T-helper 2 cell (primary cell): ENCODE data around the gene RBM43.
A peak's percentile ranks its signal among the peaks of the same experiment; 100 is the strongest.
"Not testable (repeated sequence)": the region's sequence is repeated elsewhere in the genome, so short reads cannot be mapped to it uniquely, and the experiment has no call there.

Experiments used
- DNase-seq, 5 experiments: peaks; one replicate each; pipeline versions ENCODE4 v3.0.0 to v3.0.0-alpha.2; 2012 to 2022
- total RNA-seq, 2 donors: gene quantifications; one replicate each; lab custom pipeline; 2026; lab: John Stamatoyannopoulos, UW

The RBM43 gene
- 8.1 to 17.1 reads per million in 2 donors for total RNA-seq

GRCh38 chr2:151261231-151261976, at the start of gene RBM43:
RBM43 (minus strand) TSS chr2:151261863; CDS start chr2:151261727, 136 bp downstream.
- peak; percentile 53 to 95 (median 76) for DNase-seq

GRCh38 chr2:151310313-151310712, 48.6 kb upstream of the RBM43 start:
- not testable (repeated sequence) for DNase-seq

GRCh38 chr2:151306621-151307020, 45.0 kb upstream of the RBM43 start:
- DNase-seq: no peak

DNA sequence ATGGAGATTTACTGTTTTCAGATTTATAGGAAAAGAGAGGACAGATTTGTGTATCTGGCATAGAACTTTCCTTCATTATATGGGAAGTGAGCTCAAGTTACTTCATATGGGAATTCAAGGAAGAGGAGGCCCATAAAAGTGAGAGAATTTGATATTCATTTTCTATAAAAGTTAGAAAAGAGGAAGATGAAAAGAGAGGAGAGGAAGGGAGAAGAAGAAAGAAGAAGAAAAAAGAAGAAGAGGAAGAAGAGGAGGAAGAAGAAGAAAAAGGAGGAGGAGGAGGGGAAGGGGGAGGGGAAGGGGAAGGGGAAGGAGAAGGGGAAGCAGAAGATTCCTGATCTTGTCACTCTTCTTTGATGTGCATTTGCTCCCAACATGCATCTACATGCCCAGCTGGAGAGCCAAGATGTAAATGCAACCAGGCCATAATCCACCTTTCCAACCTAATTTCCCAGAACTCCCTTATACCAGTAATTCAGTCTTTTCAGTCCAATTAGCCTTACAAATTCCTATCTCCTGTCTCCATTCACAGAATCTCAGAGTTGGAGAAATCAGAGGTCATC, 43.5 kb upstream of the RBM43 start:
- DNase-seq: no peak

- DNase-seq: no peak
Observed at GRCh38 chr2:151302879-151303278, 41.2 kb upstream of the RBM43 start.

DNA sequence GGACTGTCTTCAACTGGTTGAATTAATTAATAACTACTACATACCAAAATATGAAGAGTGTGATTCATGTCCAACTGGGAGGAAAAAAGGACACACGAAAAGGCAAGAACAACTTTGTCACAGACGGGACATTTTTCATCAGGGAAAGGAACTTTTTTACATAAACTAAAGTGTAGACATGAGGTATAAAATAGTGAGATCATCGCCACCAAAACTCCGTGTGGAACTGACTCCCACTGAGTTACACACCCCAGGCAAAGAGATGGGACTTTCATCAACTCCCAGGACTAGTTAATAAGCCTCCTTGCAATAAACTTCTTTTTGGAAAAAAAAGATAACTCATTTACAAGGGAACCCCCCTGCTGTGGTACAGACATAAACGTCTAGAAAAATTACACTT, 40.7 kb upstream of the RBM43 start:
- no peak for DNase-seq

GRCh38 chr2:151299920-151300539, 38.4 kb upstream of the RBM43 start:
- no peak for DNase-seq

GRCh38 chr2:151297882-151298281, 36.2 kb upstream of the RBM43 start:
- no peak for DNase-seq

- not testable (repeated sequence) for DNase-seq
Observed at GRCh38 chr2:151295926-151296325, 34.3 kb upstream of the RBM43 start.

DNA sequence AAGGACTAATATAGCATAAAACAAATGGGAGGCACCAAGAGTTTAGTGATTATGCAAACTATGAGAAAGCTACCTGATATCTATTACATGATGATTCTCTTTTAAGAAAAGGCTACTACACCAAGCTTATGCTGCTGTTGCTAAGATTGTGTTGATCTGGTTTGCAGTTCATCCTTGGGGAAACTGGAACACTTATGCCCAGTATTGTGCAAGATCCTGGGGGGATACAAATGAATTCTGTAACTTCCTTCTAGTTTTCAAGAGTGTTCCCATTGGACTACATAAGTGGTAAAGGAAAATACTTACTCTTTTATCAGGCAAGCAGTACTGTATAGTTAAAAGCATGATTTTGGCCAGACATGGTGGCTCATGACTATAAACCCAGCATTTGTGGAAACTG, 30.9 kb upstream of the RBM43 start:
- DNase-seq: no peak

DNA sequence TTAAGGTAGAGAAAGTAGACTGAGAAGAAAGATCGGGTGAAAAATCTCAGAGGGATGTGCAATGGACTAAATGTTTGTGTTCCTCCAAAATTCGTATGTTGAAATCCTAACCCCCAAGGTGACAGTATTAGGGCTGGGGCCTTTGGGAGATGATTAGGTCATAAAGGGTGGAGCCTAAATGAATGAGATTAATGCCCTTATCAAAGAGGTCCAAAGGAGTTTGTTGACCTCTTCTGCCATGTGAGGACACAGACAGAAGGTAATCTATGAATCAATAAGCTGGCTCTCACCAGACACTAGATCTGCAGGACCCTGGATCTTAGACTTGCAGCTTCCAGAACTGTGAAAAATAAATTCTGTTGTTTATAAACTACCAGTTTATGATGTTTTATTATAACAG, 30.5 kb upstream of the RBM43 start:
- no peak for DNase-seq

DNA sequence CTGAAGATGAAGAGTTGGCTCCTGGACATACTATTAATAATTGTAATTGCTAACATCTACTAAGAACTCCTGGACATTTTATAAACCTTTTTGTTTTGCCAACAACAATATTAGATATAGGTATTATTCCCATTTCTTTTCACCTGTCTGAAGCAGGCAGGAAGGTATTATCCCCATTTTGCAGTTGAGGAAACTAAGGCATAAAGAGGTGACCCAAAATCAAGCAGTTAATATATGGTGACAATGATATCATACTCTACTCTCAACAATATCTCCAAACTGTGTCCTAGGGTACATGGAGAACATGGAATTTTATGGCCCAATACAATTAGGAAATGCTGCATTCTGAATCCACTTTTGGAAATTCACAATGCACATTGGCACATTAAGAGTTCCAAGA, 29.6 kb upstream of the RBM43 start:
- no peak for DNase-seq

DNA sequence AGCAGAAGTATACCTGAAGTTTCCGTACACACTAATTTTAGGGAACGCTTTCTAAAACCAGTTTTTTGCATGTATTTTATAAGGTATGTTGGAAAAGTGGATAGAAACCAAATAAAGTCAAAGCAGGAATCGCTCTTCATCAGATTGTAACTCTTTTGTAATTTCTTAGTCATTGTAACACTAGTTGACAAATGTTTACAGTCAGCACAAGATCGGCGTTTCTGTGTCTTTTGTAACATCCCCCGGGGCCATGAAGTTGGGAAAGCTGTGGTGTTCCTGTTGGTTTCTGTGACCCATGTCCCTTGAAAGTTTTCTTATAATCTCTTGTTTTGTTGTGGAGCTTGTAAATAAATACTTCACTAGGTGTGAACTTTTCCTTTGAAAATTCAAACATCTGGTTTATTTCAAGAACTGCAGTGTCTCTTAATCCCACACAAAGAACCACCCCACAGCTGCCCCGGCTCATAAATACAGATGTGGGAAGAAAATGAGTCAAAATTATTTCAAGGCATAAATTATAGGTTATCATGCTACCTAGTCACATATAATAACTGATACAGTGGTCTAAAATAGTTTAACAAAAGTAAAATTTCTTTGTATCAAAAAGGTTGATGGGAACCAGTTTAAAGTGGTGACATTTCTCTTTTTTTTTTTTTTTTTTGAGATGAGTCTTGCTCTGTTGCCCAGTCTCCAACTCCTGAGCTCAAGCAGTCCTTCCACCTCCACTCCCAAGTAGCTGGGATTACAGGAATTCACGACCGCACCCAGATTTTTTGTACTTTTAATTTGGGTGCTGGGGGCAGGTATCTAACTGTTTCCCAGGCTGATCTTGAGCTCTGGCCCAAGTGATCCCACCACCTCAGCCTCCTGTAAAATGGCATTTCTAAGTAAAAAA, 28.6 kb upstream of the RBM43 start:
- DNase-seq: no peak

DNA sequence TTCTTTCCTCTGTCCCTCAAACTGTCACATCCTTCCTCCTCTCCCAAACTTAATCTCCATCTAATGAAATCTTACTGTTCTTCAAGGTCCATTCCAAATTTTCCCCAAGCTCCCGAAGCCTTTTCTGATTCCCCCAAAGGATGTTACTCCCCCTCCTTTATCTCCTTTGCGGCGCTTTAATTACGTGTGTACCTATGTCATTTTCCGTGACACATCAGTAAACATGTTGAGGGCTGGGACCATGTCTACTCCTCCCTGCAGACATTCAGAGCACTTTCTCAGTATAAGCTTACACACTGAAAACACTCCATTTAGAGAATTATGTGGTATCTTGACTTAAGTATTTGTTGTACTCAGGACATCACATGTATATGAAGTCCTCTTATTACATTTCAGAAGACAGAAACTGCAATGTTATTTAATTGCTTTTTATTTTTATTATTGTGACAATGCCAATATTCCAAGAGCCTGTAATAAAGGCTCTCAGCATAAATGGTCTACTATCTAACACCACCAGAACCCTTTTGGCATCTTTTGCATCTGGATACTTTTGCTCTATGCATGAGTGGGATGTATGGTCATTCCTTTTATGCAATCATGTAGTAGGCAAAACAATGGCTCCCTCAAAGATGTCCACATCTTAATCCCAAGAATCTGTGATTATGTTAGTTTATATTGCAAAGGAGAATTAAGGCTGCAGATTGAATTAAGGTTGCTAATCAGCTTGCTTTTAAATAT, 26.0 kb upstream of the RBM43 start:
- no peak for DNase-seq

GRCh38 chr2:151282401-151282800, 20.7 kb upstream of the RBM43 start:
- no peak for DNase-seq

GRCh38 chr2:151280271-151280670, 18.6 kb upstream of the RBM43 start:
- DNase-seq: no peak

DNA sequence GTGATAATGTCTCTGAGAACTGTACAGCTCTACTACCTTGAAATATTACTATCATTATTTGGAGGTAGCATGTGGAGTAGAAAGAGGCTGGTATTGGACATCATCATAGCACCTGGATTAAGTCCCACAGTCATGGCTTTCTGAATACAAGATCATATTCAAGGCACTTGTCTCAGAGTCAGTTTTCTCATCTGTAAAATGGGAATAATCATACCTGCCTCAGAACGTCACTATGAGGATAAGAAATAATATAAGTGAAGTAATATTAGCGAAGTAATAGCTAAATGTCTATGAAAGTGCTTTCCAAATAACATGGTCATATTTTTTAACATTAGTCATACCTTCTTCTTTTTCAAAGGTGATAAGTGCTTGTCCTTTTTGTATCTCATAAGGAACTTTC, 16.8 kb upstream of the RBM43 start:
- DNase-seq: no peak

DNA sequence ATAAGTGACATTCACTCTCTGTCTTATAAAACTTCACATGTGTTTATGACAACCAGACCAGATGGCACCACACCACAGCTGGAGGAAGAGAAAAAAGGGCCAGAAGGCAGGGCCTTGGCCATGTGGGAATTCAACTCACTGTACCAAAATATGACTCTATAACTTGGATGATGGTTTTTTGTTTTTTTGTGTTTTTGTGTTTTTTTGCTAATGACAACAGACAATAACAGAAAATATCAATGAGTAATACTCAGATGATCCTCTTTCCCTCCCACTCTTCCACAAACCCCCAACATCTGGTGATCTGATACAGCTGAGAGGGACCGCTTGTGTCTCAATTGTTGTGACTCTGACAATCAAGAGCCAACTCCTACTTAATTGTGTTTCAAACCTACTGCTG, 15.4 kb upstream of the RBM43 start:
- no peak for DNase-seq

DNA sequence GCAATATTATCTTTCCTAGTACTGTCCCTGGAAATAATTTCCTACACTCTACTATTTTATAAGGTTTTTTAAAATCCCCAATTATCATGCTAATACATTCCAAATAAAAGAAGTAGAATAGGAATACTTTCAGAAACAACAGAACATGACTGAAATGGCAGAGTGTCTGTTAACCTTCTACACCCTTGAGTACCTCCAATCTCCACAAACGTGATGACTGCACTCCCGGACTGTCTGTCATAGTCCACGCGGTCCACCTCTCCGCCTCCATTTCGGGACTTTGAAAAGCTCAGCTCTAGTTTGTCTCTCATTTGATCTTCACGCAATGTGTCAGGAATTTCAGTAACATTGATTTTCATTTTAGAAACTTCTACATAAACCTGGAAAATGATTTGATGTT, 13.6 kb upstream of the RBM43 start:
- no peak for DNase-seq

GRCh38 chr2:151271824-151272223, 10.2 kb upstream of the RBM43 start:
- no peak for DNase-seq

- DNase-seq: no peak
Observed at GRCh38 chr2:151269798-151270568, 8.3 kb upstream of the RBM43 start.

- DNase-seq: no peak
Observed at GRCh38 chr2:151268085-151268484, 6.4 kb upstream of the RBM43 start.
